NCI-H2227 (cell line): ENCODE data around the gene PRR19.

Experiments used
- DNase-seq: peaks from one replicate; lab custom pipeline; 2025; ENCODE audit not compliant: unreplicated experiment; lab: John Stamatoyannopoulos, UW

Gene PRR19

DNA sequence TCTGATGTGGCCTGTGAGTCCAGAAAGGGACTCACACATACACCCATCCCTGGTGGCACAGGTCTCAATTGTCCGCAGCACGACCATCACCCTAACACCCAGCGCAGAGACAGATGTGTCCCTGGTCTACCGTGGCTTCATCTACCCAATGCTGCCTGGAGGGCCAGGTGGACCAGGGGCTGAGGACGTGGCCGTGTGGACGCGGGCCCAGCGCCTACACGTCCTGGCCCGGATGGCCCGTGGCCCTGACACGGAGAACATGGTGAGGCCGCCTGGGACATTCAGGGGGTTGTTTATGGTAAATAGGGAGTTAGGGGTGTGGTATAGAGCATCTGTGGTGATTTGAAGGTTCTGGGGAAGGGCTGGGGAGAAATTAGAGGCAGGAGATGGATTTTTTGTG lies 46.3 kb downstream of the PRR19 start:
- no peak for DNase-seq

DNA sequence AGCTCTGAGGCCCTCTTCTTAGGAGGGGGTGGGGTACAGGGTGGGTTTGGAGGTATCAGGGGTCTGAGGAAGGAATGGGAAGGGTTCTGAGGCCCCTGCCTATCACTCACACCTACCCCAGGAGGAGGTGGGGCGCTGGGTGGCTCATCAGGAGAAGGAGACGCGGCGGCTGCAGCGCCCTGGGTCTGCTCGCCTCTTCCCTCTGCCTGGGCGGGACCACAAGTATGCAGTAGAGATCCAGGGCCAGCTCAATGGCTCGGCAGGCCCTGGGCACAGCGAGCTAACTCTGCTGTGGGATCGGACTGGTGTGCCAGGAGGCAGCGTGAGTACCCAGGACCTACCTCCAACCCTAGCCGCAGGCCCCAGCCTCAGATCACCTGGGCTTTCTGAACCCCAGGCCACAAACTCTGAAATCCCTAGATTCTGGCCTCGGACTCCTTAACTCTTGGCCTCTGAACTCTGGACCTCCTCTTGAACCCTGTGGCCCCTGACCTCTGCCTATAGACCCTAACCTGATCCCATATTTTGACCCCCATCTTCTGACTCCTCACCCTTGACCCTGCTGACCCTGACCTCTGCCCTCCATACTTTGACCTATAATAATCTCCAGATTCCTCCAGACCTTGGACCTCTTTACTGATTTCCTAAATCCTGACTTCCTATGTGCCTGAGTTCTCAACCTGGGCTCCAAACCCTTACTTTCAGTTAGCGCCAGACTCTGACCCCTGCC lies 47.6 kb downstream of the PRR19 start:
- DNase-seq: no peak

- DNase-seq: no peak
Observed at GRCh38 chr19:42350417-42350816, 48.5 kb downstream of the PRR19 start.

- no peak for DNase-seq
Observed at GRCh38 chr19:42351079-42351735, 49.3 kb downstream of the PRR19 start.

GRCh38 chr19:42352301-42353259 lies 50.6 kb downstream of the PRR19 start:
- peak; percentile 99 for DNase-seq

DNA sequence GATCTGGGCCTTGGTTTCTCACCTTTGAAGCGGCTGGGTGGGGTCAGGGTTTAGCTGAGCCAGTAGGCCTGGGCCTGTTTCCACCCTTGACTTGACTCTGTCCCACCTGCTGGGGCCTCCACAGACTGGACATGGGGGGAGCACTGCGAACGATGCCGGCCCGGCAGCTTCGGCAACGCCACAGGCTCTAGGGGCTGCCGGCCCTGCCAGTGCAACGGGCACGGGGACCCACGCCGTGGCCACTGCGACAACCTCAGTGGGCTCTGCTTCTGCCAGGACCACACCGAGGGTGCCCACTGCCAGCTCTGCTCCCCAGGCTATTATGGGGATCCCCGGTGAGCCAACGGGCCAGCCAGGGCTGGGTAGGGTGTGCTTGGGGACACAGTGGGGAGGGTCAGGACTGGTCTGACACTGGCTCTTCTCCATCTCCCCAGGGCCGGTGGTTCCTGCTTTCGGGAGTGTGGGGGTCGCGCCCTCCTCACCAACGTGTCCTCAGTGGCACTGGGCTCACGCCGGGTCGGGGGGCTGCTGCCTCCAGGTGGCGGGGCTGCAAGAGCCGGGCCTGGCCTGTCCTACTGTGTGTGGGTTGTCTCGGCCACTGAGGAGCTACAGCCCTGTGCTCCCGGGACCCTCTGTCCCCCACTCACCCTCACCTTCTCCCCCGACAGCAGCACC lies 51.5 kb downstream of the PRR19 start:
- DNase-seq: no peak

GRCh38 chr19:42355896-42356295 lies 54.0 kb downstream of the PRR19 start:
- DNase-seq: no peak

DNA sequence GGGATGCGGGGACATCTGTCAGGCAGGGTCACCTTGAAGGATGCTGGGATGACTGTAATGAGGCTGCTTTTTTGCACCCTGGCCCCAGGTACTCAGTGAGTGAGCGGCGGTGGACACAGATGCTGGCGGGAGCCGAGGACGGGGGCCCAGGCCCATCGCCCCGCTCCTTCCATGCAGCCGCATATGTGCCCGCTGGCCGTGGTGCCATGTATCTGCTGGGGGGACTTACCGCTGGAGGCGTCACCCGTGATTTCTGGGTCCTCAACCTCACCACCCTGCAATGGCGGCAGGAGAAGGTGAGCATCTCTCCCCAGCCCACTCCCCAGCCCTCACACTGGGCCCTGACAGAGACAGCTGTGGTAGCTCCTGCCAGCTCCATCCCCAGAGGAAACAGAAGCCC lies 54.8 kb downstream of the PRR19 start:
- no peak for DNase-seq

GRCh38 chr19:42357290-42357689 lies 55.4 kb downstream of the PRR19 start:
- DNase-seq: no peak
